ENCODE measurements around the gene SAE1.

DNA sequence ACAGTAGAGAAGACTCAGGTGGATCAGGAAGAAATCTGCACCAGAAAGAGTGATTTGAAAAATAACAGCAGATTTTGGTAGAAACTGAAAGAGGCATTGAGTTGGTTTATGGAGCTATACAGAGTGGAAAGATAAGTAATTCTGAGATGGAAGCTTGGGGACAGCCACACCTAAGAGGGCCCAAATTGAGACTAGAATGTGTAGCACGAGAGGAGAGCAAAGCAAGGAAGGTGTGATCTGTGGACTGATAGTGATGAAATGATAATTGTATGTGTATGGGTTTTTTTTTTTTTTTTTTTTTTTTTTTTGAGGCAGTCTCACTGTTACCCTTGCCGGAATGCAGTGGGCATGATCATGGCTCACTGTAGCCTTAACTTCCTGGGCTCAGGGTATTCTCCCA lies 16.3 kb downstream of the SAE1 start:
- TF ChIP-seq, protein P1, sequence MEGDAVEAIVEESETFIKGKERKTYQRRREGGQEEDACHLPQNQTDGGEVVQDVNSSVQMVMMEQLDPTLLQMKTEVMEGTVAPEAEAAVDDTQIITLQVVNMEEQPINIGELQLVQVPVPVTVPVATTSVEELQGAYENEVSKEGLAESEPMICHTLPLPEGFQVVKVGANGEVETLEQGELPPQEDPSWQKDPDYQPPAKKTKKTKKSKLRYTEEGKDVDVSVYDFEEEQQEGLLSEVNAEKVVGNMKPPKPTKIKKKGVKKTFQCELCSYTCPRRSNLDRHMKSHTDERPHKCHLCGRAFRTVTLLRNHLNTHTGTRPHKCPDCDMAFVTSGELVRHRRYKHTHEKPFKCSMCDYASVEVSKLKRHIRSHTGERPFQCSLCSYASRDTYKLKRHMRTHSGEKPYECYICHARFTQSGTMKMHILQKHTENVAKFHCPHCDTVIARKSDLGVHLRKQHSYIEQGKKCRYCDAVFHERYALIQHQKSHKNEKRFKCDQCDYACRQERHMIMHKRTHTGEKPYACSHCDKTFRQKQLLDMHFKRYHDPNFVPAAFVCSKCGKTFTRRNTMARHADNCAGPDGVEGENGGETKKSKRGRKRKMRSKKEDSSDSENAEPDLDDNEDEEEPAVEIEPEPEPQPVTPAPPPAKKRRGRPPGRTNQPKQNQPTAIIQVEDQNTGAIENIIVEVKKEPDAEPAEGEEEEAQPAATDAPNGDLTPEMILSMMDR (conservative IDR thresholded peaks at IDR 0.05 in 1 of 2, IDR thresholded peaks at IDR 0.05 in 1 of 2; ENCODE audit: extremely low read depth in 1 of 2, insufficient read depth in 1 of 2, low read depth in 1 of 2, low read length in 2 of 2): no peak
- no peak for TF ChIP-seq EZH2 (IDR thresholded peaks at IDR 0.05; ENCODE audit: borderline replicate concordance, low read length)

Measured in mammary epithelial cell (primary cell).